H1 (cell line): ENCODE measurements around the gene SYTL2. TPM values are rescaled to one million over a fixed set of nuclear protein-coding genes. Genes with fewer than 3 reads are reported as not detected.

Experiments used
- SIN3A ChIP-seq, 2 experiments: IDR thresholded peaks in 1 of 2; conservative IDR thresholded peaks in 1 of 2; 2 replicates each; pipeline ENCODE4 v1.6.1; 2011 to 2012; ENCODE audit warnings: low read length in 2 of 2, improper control_type of control experiment in 1 of 2, low read depth in 1 of 2, mild to moderate bottlenecking in 1 of 2
- polyA plus RNA-seq, 7 experiments: library from polyadenylated mRNA; depleted of rRNA in 3 of 7; stranded (reverse) in 5 of 7; unstranded in 2 of 7; fragments of >200 nt in 5 of 7; fragments of 200-250 nt in 2 of 7; gene quantifications; 1 replicate in 5 of 7; 2 replicates in 1 of 7; 4 replicates in 1 of 7; pipeline versions ENCODE4 v1.2.1 to v1.2.3, GENCODE V29; 2011 to 2013; ENCODE audit warnings: missing spikeins in 2 of 7, mixed read lengths in 2 of 7
- total RNA-seq: library from RNA; stranded (reverse); fragmentation: NEBNext Ultra II Directional; extraction: Animal tissue kit (Norgen Biotek cat#: 25700); gene quantifications from 2 replicates; pipeline ENCODE4 v1.2.1, GENCODE V29; 2021
- TF ChIP-seq, protein P1 (sequence below): fragments of 300-600 bp; sonication (generic); IDR thresholded peaks from 2 replicates; pipeline ENCODE4 v1.7.1; 2012; ENCODE audit warnings: low read length, moderate library complexity, mild to moderate bottlenecking, inconsistent platforms; ENCODE audit not compliant: insufficient replicate concordance

SYTL2 gene
- total and polyA plus RNA-seq, 2 of the 8 experiments (the other 6 are each of a cell fraction or from before 2014, with no cell fraction given): 1.3 to 9.1 TPM

DNA sequence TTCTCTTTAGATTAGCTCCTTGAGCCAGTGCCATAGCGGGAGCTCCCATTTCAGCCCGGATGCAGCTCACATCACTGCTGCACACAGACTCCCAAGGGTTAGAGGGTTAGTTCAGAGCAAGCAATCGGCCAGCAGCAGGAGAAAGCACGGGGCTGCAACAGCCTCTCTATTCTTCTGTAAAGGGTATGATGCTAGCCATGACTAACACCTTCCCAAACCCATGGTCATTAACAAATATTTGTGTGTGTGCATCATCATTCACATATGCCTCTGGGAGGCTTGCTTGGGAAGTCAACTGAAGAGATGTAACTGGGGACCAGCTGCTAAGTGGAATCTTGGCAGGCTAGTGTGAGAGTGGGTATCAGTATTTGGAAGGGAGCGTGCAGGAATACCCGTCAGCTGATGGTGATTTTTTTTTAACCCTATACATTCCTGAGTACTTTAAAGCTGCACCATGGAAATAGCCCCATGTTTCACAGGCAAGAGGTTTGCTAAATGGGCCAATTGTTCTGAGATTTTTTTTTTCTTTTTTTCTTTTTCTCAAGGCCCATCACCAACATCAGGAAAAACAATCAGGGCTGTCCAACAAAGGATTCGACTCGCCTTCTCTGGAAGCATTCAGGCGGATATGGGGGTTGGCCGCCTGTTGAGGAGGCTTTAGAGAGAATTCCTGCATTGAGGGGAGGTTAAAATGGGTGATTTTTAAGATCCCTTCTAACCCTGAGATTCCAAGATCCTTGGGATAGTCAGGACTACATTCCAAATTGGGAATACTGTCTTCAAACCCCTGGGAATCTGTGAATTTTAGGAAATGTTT, 91.7 kb downstream of the SYTL2 start (continued):
- TF ChIP-seq, protein P1, sequence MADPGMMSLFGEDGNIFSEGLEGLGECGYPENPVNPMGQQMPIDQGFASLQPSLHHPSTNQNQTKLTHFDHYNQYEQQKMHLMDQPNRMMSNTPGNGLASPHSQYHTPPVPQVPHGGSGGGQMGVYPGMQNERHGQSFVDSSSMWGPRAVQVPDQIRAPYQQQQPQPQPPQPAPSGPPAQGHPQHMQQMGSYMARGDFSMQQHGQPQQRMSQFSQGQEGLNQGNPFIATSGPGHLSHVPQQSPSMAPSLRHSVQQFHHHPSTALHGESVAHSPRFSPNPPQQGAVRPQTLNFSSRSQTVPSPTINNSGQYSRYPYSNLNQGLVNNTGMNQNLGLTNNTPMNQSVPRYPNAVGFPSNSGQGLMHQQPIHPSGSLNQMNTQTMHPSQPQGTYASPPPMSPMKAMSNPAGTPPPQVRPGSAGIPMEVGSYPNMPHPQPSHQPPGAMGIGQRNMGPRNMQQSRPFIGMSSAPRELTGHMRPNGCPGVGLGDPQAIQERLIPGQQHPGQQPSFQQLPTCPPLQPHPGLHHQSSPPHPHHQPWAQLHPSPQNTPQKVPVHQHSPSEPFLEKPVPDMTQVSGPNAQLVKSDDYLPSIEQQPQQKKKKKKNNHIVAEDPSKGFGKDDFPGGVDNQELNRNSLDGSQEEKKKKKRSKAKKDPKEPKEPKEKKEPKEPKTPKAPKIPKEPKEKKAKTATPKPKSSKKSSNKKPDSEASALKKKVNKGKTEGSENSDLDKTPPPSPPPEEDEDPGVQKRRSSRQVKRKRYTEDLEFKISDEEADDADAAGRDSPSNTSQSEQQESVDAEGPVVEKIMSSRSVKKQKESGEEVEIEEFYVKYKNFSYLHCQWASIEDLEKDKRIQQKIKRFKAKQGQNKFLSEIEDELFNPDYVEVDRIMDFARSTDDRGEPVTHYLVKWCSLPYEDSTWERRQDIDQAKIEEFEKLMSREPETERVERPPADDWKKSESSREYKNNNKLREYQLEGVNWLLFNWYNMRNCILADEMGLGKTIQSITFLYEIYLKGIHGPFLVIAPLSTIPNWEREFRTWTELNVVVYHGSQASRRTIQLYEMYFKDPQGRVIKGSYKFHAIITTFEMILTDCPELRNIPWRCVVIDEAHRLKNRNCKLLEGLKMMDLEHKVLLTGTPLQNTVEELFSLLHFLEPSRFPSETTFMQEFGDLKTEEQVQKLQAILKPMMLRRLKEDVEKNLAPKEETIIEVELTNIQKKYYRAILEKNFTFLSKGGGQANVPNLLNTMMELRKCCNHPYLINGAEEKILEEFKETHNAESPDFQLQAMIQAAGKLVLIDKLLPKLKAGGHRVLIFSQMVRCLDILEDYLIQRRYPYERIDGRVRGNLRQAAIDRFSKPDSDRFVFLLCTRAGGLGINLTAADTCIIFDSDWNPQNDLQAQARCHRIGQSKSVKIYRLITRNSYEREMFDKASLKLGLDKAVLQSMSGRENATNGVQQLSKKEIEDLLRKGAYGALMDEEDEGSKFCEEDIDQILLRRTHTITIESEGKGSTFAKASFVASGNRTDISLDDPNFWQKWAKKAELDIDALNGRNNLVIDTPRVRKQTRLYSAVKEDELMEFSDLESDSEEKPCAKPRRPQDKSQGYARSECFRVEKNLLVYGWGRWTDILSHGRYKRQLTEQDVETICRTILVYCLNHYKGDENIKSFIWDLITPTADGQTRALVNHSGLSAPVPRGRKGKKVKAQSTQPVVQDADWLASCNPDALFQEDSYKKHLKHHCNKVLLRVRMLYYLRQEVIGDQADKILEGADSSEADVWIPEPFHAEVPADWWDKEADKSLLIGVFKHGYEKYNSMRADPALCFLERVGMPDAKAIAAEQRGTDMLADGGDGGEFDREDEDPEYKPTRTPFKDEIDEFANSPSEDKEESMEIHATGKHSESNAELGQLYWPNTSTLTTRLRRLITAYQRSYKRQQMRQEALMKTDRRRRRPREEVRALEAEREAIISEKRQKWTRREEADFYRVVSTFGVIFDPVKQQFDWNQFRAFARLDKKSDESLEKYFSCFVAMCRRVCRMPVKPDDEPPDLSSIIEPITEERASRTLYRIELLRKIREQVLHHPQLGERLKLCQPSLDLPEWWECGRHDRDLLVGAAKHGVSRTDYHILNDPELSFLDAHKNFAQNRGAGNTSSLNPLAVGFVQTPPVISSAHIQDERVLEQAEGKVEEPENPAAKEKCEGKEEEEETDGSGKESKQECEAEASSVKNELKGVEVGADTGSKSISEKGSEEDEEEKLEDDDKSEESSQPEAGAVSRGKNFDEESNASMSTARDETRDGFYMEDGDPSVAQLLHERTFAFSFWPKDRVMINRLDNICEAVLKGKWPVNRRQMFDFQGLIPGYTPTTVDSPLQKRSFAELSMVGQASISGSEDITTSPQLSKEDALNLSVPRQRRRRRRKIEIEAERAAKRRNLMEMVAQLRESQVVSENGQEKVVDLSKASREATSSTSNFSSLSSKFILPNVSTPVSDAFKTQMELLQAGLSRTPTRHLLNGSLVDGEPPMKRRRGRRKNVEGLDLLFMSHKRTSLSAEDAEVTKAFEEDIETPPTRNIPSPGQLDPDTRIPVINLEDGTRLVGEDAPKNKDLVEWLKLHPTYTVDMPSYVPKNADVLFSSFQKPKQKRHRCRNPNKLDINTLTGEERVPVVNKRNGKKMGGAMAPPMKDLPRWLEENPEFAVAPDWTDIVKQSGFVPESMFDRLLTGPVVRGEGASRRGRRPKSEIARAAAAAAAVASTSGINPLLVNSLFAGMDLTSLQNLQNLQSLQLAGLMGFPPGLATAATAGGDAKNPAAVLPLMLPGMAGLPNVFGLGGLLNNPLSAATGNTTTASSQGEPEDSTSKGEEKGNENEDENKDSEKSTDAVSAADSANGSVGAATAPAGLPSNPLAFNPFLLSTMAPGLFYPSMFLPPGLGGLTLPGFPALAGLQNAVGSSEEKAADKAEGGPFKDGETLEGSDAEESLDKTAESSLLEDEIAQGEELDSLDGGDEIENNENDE: no peak
- no peak for TF ChIP-seq SIN3A (conservative IDR thresholded peaks at IDR 0.05 in 1 of 2, IDR thresholded peaks at IDR 0.05 in 1 of 2; ENCODE audit: low read depth in 1 of 2, low read length in 2 of 2)
- TF ChIP-seq, all 59 proteins: peak for 5
